SK-N-SH (cell line): ENCODE data around the gene PDIA5.

Experiments
- CTCF ChIP-seq: fragments of 200-600 bp; sonication (generic); IDR thresholded peaks from 2 replicates; pipeline ENCODE4 v1.6.1; 2017; ENCODE audit warnings: antibody characterized with exemption, mild to moderate bottlenecking, moderate library complexity
- EP300 ChIP-seq, 2 experiments: IDR thresholded peaks; 2 replicates each; pipeline versions ENCODE4 v1.4.0 to v1.6.1; 2012; ENCODE audit warnings: borderline replicate concordance in 1 of 2, low read depth in 1 of 2, low read length in 1 of 2
- EZH2phosphoT487 ChIP-seq: fragments of 200-600 bp; sonication (generic); IDR thresholded peaks from 2 replicates; pipeline ENCODE4 v1.6.1; 2017; ENCODE audit warnings: low read depth, mixed run types, mild to moderate bottlenecking, antibody characterized with exemption, moderate library complexity, borderline replicate concordance
- GABPA ChIP-seq: IDR thresholded peaks from 2 replicates; pipeline ENCODE4 v1.4.0; 2012; ENCODE audit warnings: low read depth, mild to moderate bottlenecking
- MAX ChIP-seq: IDR thresholded peaks from 2 replicates; pipeline ENCODE4 v1.4.0; 2012; ENCODE audit warnings: low read depth
- POLR2AphosphoS5 ChIP-seq: IDR thresholded peaks from 2 replicates; pipeline ENCODE4 v1.6.1; 2012; ENCODE audit warnings: low read depth, low read length
- TAF1 ChIP-seq: IDR thresholded peaks from 2 replicates; pipeline ENCODE4 v1.6.1; 2012; ENCODE audit warnings: low read depth, mild to moderate bottlenecking, low read length, moderate library complexity, borderline replicate concordance

GRCh38 chr3:123063034-123063433 lies 3.8 kb upstream of the PDIA5 start:
- TF ChIP-seq CTCF = no peak
- no peak for TF ChIP-seq EZH2phosphoT487
- no peak for TF ChIP-seq TAF1
- TF ChIP-seq GABPA = no peak
- TF ChIP-seq MAX = no peak
- no peak for TF ChIP-seq EP300 (IDR thresholded peaks at IDR 0.05; ENCODE audit: borderline replicate concordance in 1 of 2, low read depth in 1 of 2, low read length in 1 of 2)
- TF ChIP-seq POLR2AphosphoS5 = no peak
